ENCODE results near the gene OR5K2.

The OR5K2 gene

GRCh38 chr3:98542623-98543022 is 45.1 kb downstream of the OR5K2 start:
- no peaks in the 10 kb centered on the region for H4K20me1 ChIP-seq
- no peaks in the 10 kb centered on the region for H3K9me3 ChIP-seq (replicated peaks in 1 of 11)
- H3K36me3 ChIP-seq, result no peaks in the 10 kb centered on the region
- no peak overlapping the region for H3K9ac ChIP-seq
- no peak overlapping the region for H3K27ac ChIP-seq
- peaks cover 0 to 12% (median 0%) of the 10 kb centered on the region in 10 experiments; a peak in 7 of 20 replicates for H3K4me1 ChIP-seq
- H3K4me2 ChIP-seq, result no peak overlapping the region
- no peaks in the 10 kb centered on the region for H3K27me3 ChIP-seq
- no peak overlapping the region for H3K4me3 ChIP-seq
- no peak for TF ChIP-seq Cebpa-rat (IDR thresholded peaks at IDR 0.05)

- Histone ChIP-seq H3K9me3 (replicated peaks in 1 of 11) (no peaks in the 10 kb centered on the region), H3K4me1 (0 out of 20 replicates have a peak, but pooled peaks cover 0 to 3% (median 0%) of the 10 kb centered on the region in 10 experiments), H3K27ac (no peak overlapping the region), H3K9ac (no peak overlapping the region), H4K20me1 (no peaks in the 10 kb centered on the region), H3K4me2 (no peak overlapping the region), H3K4me3 (no peak overlapping the region), H3K27me3 (no peaks in the 10 kb centered on the region), H3K36me3 (no peaks in the 10 kb centered on the region)
- TF ChIP-seq Cebpa-rat (IDR thresholded peaks at IDR 0.05), result no peak
Observed at GRCh38 chr3:98545940-98546339, 48.5 kb downstream of the OR5K2 start.

All from BLaER1 treated with 17β-estradiol and CSF1 and Interleukin-3, amounts not matched to agents 10 nM and 100 nM (cell line).